Loucy (cell line): ENCODE data around the gene RBBP9.

Experiments
- H2AFZ ChIP-seq: fragments of 200-600 bp; sonication (generic); 2 replicates; pipeline ENCODE4 v1.6.0; 2016; ENCODE audit warnings: antibody characterized with exemption, mild to moderate bottlenecking, low read length, moderate library complexity
- H3F3A ChIP-seq: fragments of 200-600 bp; 2 replicates; pipeline ENCODE4 v1.6.0; 2016; ENCODE audit warnings: antibody characterized with exemption, low read depth, mild to moderate bottlenecking
- H3K27me3 ChIP-seq: fragments of 200-600 bp; sonication (generic); 2 replicates; pipeline ENCODE4 v1.6.1; 2014; ENCODE audit warnings: low read length, mild to moderate bottlenecking; ENCODE audit not compliant: insufficient read depth, poor library complexity, severe bottlenecking
- H3K36me3 ChIP-seq: fragments of 200-600 bp; sonication (generic); 2 replicates; pipeline ENCODE4 v1.6.1; 2016; ENCODE audit warnings: low read length; ENCODE audit not compliant: insufficient read depth
- H3K4me1 ChIP-seq: fragments of 200-600 bp; sonication (generic); 2 replicates; pipeline ENCODE4 v1.5.1; 2014; ENCODE audit warnings: low read length, mild to moderate bottlenecking; ENCODE audit not compliant: insufficient read depth, poor library complexity, severe bottlenecking
- H3K4me2 ChIP-seq: fragments of 200-600 bp; sonication (generic); 2 replicates; pipeline ENCODE4 v1.6.0; 2014; ENCODE audit warnings: antibody characterized with exemption, low read length, low read depth, mild to moderate bottlenecking; ENCODE audit not compliant: poor library complexity, severe bottlenecking
- H3K4me3 ChIP-seq: fragments of 200-600 bp; sonication (generic); 2 replicates; pipeline ENCODE4 v1.5.1; 2014; ENCODE audit warnings: low read length, mild to moderate bottlenecking, mixed read lengths; ENCODE audit not compliant: poor library complexity, severe bottlenecking
- H3K79me2 ChIP-seq: fragments of 200-600 bp; sonication (generic); 2 replicates; pipeline ENCODE4 v1.6.1; 2014; ENCODE audit warnings: low read length; ENCODE audit not compliant: insufficient read depth
- H3K9ac ChIP-seq: fragments of 200-600 bp; sonication (generic); 2 replicates; pipeline ENCODE4 v1.6.0; 2014; ENCODE audit warnings: mild to moderate bottlenecking, low read depth, low read length, moderate library complexity; ENCODE audit not compliant: poor library complexity, severe bottlenecking
- H3K9me2 ChIP-seq: fragments of 200-600 bp; sonication (generic); replicated peaks from 2 replicates; pipeline ENCODE4 v1.6.1; 2016; ENCODE audit warnings: low read depth, low read length, mixed read lengths
- H3K9me3 ChIP-seq: fragments of 200-600 bp; sonication (generic); 2 replicates; pipeline ENCODE4 v1.6.1; 2014; ENCODE audit warnings: mild to moderate bottlenecking, antibody characterized with exemption, low read length, low read depth; ENCODE audit not compliant: insufficient read depth
- H4K20me1 ChIP-seq: fragments of 200-600 bp; sonication (generic); 2 replicates; pipeline ENCODE4 v1.6.0; 2014; ENCODE audit warnings: antibody characterized with exemption, low read length, mild to moderate bottlenecking; ENCODE audit not compliant: insufficient read depth, poor library complexity, severe bottlenecking
- EZH2phosphoT487 ChIP-seq: fragments of 200-600 bp; IDR thresholded peaks from 2 replicates; pipeline ENCODE4 v1.6.1; 2018; ENCODE audit warnings: antibody characterized with exemption, mild to moderate bottlenecking, moderate library complexity, borderline replicate concordance
- TF ChIP-seq, protein P1 (sequence below): fragments of 200-600 bp; sonication (generic); conservative IDR thresholded peaks from 2 replicates; pipeline ENCODE4 v1.5.1; 2014; ENCODE audit warnings: mild to moderate bottlenecking, antibody characterized with exemption, low read length

RBBP9 gene

DNA sequence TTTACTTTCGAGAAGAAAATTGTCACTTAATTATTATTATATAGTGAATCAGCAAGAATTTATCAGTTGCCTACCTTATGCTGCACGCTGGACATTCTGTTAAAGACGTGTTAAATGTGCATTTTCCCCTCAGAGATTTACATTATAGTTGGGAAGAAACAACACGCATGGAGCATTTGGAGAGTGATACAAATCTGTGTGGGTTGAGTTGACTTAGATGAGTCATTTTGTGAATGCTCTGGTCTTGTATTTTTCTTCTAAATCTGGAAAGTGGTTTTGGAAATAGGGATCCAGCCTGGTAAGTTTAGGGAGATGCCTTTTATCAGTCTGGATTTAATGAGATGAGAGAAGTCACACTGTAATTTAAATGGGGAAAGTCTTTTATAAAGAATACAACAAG lies 46.2 kb upstream of the RBBP9 start:
- H3K36me3 ChIP-seq: peaks cover 60% of the 10 kb centered on the region; the same call in 1 of the 2 replicates
- H3K9ac ChIP-seq: no peak overlapping the region
- H4K20me1 ChIP-seq: no peaks in the 10 kb centered on the region
- H3K4me3 ChIP-seq: no peak overlapping the region
- no peaks in the 10 kb centered on the region for H3K79me2 ChIP-seq
- no peaks in the 10 kb centered on the region for H3K9me3 ChIP-seq
- no peak overlapping the region for H3K4me2 ChIP-seq
- no peaks in the 10 kb centered on the region for H3F3A ChIP-seq
- H2AFZ ChIP-seq: no peak overlapping the region
- H3K9me2 ChIP-seq: no peaks in the 10 kb centered on the region
- no peaks in the 10 kb centered on the region for H3K4me1 ChIP-seq
- H3K27me3 ChIP-seq: no peaks in the 10 kb centered on the region
- no peak for TF ChIP-seq EZH2phosphoT487
- TF ChIP-seq, protein P1, sequence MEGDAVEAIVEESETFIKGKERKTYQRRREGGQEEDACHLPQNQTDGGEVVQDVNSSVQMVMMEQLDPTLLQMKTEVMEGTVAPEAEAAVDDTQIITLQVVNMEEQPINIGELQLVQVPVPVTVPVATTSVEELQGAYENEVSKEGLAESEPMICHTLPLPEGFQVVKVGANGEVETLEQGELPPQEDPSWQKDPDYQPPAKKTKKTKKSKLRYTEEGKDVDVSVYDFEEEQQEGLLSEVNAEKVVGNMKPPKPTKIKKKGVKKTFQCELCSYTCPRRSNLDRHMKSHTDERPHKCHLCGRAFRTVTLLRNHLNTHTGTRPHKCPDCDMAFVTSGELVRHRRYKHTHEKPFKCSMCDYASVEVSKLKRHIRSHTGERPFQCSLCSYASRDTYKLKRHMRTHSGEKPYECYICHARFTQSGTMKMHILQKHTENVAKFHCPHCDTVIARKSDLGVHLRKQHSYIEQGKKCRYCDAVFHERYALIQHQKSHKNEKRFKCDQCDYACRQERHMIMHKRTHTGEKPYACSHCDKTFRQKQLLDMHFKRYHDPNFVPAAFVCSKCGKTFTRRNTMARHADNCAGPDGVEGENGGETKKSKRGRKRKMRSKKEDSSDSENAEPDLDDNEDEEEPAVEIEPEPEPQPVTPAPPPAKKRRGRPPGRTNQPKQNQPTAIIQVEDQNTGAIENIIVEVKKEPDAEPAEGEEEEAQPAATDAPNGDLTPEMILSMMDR: no peak

DNA sequence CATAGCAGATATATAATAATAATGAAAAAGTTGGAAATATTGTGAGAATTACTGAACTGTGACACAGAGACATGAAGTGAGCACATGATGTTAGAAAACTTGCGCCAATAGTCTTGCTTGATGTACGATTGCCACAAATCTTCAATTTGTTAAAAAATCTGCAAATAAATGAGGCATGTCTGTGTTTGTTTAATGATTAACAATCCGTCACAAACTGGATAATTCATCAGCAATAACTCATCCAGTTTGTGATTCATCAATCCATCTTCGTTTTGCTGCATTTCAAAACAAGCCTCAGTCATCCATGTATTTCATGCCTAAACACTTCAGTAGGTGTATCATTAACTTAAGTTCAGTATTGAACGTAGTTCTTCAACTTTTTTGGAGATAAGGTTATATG lies 44.7 kb upstream of the RBBP9 start:
- H3K79me2 ChIP-seq: no peaks in the 10 kb centered on the region
- no peak overlapping the region for H3K4me3 ChIP-seq
- H3K4me2 ChIP-seq: no peak overlapping the region
- H3K9me3 ChIP-seq: no peaks in the 10 kb centered on the region
- H3K9ac ChIP-seq: no peak overlapping the region
- no peak overlapping the region for H2AFZ ChIP-seq
- TF ChIP-seq EZH2phosphoT487: no peak
- H3K36me3 ChIP-seq: peaks cover 55% of the 10 kb centered on the region; the same call in 1 of the 2 replicates
- no peaks in the 10 kb centered on the region for H3K9me2 ChIP-seq
- no peaks in the 10 kb centered on the region for H4K20me1 ChIP-seq
- no peaks in the 10 kb centered on the region for H3F3A ChIP-seq
- no peaks in the 10 kb centered on the region for H3K4me1 ChIP-seq
- H3K27me3 ChIP-seq: no peaks in the 10 kb centered on the region

DNA sequence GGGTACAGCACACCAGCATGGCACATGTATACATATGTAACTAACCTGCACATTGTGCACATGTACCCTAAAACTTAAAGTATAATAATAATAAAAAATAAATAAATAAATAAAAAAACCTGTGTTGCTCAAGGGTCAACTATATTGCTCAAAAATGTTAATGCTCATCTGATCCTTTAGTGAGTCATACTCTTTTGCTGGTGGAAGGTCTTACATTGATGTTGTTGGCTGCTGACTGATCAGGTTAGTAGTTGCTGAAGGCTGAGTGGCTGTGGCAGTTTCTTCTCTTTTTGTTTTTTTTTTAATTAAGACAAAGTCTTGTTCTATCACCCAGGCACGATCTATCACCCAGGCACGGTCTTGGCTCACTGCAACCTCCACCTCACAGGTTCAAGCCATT lies 40.6 kb upstream of the RBBP9 start:
- no peak for TF ChIP-seq EZH2phosphoT487
- TF ChIP-seq, protein P1: no peak
- no peak overlapping the region for H3K4me3 ChIP-seq
- peaks cover 61% of the 10 kb centered on the region; the same call in 1 of the 2 replicates for H3K36me3 ChIP-seq
- H3K79me2 ChIP-seq: no peaks in the 10 kb centered on the region
- H3K9me2 ChIP-seq: no peaks in the 10 kb centered on the region
- H3K9ac ChIP-seq: no peak overlapping the region
- H2AFZ ChIP-seq: no peak overlapping the region
- no peaks in the 10 kb centered on the region for H4K20me1 ChIP-seq
- no peaks in the 10 kb centered on the region for H3K27me3 ChIP-seq
- no peaks in the 10 kb centered on the region for H3F3A ChIP-seq
- no peaks in the 10 kb centered on the region for H3K9me3 ChIP-seq
- H3K4me2 ChIP-seq: no peak overlapping the region
- no peaks in the 10 kb centered on the region for H3K4me1 ChIP-seq

DNA sequence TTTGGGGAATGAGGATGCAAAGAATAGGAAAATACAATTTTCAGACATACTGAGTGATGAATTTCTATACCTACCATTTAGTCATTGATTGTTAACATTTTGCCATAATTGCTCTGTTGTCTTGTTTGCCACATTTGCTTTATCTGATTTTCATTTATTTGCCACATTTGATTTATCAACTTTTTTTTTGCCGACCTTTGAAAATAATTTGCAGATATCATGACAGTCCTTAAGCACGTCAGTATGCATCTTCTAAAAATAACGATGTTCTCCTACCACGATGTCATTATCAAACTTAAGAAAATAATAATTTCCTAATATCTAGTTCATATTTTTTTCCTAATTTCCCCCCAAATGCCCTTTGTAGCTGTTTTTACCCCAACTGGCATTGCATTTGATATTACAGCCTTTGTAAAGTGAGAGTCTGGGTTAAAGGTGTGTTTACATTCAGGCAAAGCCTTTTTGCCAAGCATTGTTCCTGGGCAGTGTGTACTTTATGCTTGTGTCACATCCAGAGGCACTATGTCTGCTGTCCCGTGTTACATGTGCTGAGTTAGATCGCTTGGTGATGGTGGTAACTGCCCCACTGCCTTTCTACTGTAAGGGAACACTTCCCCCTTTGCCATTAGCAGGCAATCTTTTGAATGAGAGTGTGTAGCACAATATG lies 37.1 kb upstream of the RBBP9 start:
- Histone ChIP-seq H4K20me1 (no peaks in the 10 kb centered on the region), H3K9ac (no peak overlapping the region), H3K9me3 (no peaks in the 10 kb centered on the region), H2AFZ (no peak overlapping the region), H3K36me3 (peaks cover 72% of the 10 kb centered on the region; the same call in 1 of the 2 replicates), H3K27me3 (no peaks in the 10 kb centered on the region), H3K79me2 (no peaks in the 10 kb centered on the region), H3K4me1 (no peaks in the 10 kb centered on the region), H3K9me2 (no peaks in the 10 kb centered on the region), H3F3A (no peaks in the 10 kb centered on the region), H3K4me3 (no peak overlapping the region), H3K4me2 (no peak overlapping the region)
- TF ChIP-seq EZH2phosphoT487: no peak
- TF ChIP-seq, protein P1: no peak
